Superior temporal gyrus (tissue), 1 donor: ENCODE results near the gene SEZ6.

ENCODE experiments used
- DNase-seq: peaks from one replicate; pipeline ENCODE4 v3.0.0-alpha.2; 2016; ENCODE audit errors: extremely low spot score

The SEZ6 gene

DNA sequence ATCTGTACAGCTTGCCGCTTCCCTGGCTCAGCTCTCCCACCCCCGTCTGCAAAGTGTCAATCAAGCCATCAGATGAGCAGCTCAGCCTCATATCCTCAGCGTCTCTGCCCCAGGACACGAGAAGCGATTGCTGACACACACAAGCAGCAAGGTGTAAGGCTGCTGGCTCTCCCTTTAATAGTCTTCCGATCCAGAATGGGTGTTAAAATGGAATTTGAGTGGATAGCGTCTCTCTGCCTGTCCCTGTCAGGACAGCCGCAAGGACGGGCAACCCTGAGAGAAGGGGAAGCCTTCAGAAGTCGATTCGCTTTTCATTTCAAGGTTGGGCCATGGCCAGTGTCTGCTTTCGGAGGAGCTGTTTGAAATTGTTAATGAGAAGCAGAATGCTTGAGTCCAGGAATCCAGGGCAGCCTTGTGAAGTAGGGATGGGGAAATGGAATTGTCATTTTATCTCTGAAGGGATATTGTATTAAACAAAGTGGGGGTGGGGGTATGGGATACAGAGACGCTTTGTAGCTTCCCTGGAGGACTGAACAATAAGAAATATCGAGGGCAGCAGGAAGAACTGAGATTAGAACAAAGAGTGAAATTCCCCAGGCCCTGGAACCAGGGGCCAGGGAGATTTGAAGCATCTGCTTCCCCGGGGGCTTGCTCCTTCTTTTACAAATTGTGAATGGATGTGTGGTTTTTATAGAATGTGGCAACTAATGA, 32.4 kb upstream of the SEZ6 start:
- no peak for DNase-seq

DNA sequence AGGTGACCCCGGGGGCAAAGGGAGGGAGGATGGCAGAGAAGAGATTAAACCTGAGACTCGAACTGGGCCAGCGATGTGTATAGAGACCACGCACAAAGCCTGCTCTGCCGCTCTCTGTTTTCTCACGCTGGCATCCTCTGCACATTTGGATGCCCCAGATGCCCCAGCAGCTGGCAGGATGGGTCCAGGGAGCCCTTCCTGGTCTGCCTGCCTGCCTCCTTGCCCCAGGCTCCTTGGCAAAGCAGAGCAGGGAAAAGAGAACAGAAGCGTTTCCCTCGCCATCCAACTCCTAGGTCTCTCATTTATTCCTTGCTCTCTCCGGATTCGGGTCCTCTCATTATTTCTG, 31.9 kb upstream of the SEZ6 start:
- no peak for DNase-seq

DNA sequence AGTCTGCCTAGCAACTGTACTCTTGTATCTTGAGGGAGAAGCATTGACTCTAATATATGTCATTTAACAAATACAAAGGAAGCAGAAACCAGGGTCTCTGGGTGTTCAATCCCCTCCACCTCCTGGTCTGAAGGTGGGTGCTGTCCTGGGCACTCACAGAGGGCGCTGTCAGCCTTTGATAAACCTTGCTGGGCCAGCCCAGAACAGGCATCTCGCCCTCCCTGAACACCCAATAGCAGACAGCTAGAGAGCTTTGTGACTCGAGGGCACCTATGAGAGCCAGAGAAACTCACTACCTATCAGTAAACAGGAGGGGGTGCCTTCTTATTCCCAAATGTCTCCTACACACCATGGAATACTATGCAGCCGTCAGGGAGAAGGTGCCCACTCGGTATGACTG, 30.8 kb upstream of the SEZ6 start:
- DNase-seq, result no peak

DNA sequence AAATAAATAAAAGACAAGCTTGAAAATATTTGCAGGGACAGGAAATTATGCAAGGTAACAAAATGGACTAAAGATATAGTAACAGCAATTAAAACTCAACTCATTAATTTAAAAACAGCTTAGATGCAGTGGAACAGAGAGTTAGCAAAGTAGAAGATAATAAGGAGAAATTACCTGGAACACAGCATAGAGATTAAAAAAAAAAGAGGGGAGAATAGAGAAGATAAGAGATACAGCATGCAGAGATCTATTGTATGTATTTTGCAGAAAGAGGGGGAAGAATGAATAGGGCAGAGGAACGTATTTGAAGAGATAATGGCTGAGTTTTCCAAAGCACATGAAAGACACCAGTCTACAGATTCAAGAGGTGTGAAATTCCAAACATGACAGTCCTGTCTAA, 28.7 kb upstream of the SEZ6 start:
- no peak for DNase-seq

DNA sequence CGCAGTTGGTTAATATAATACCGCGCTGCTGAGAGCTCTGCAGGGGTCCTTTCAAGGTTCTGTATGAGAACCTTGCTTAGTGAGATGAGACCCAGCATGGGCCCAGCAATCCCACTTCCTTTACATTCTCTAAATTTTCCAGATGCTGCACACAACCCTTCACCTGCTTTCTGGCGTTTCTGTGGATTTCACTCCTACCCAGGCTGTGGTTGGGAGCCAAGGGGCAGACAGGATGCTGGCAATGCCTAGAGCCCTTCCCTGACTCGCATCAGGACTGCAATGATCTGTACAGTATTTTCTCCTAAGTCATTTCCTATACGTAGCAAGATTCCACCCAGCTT, 27.0 kb upstream of the SEZ6 start:
- no peak for DNase-seq

DNA sequence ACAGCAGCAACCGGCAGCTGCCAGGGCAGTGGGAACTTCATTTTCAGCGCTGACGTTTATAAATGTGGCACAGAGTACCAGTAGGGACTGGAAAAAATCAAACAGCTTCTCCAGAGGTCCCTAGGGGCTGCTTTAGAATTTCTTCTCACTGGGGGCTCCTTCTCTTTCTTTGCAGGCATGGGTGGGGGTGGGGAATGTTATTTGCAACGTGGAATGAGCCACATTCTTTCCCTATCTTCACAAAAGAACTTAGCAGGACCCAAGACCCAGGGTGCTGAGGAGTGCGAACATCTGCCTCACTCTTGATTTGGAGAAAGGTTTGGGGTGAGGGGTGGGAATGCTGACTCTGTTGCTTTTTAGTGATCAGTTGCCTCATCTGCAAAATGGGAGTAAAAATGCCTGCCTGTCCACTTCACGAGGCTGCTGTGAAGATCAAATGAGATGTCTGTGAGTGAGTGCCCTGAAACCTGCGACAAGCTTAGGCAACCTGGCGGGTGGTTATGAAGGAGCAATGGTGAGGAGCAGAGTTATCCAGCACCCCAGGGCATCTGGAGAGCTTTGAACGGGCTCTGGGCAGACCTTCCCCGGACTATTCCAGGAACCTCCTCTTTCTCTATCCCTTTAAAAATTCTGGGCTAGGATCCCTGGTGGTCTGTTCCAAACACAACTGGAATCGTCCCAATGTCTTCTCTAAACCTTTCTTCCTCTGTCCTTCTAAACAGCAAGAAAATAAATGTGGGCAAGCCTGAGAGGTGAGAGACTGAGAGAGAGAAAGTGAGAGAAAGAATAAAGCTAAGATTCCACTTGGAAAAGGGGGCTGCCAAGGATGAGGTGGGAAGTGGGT, 26.4 kb upstream of the SEZ6 start:
- DNase-seq, result no peak

DNA sequence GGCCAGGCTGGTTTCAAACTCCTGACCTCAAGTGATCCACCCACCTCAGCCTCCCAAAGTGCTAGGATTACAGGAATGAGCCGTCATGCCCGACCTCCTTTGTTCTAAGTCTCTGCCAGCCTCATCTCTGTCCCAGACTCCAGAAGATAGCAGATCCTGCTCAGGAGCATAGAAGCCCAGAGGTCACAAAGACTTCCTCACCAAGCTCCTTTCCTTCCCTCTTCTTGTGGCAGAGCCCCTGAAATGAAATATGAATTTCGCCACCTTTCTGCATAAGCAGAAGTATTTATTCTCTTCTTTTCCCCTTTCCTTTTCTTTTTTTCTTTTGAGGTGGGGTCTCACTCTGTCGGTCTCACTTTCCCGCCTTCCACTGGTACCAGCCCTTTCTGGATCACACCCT, 25.7 kb upstream of the SEZ6 start:
- DNase-seq, result no peak

DNA sequence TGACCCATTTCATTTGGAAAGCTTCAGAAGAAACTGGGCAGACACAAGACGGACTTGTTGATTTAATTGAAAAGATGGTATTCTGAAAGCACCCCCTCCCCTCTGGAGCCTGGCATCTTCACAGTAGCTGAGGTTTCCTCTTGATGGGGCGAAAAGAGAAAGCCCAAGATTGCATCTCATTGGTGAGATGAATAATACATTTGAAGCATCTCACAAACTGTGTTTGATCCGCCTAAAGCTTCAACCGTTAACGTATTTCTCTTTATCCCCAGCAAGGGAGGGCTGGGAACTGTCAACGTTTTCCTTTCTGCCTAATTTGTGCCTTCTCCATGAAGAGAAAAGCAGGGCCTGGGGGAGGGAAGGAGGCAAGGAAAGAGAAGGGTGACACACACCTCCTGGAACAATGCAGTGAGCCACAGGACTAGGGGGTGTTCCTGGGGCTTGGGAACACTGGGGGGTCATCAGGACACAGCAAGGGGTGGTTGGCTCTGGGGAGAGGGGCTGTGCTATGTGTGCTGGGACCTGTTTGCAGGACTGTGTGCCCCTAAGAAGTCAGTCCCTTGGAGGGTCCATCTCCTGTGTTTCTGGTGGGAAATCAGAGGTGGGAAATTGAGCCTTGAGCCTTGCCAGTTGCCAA, 18.6 kb upstream of the SEZ6 start:
- DNase-seq, result no peak

DNA sequence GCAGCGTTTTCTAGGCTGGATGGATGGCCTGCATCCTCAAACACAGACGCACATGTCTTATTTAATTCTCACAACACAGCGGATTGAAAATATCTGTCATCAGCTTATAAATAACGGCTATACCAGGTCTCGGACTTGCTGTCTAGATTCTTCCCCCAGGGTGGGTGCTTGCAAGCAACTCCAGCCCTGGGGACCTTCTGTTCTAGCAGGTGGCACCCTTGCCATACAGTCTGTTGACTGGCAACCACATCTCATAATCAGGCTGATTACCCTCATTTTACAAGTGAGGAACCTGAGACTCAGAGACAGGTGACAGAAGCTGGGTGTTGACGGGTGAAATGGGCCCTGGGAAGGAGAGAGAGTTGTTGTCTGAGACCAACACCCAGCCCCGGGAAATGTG, 16.2 kb upstream of the SEZ6 start:
- no peak for DNase-seq

DNA sequence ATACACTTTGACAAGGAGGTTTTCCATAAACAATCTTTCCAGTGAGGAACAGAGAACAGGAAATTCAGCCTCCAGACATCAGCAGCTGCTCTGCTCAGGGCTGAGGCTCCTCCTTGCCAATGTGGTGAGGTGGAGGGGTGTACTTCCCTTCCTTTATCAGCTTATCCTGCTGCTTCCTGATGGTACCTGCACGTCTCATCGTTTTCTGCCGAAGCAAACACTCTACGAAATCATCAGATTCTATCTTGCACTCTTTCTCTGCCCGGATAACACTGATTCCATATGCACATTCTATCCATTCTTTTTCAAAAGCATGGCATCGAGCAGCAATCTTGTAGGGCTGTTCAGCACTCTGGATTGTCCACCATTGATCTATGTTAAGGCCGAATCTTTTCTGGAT, 15.4 kb upstream of the SEZ6 start:
- DNase-seq, result no peak

DNA sequence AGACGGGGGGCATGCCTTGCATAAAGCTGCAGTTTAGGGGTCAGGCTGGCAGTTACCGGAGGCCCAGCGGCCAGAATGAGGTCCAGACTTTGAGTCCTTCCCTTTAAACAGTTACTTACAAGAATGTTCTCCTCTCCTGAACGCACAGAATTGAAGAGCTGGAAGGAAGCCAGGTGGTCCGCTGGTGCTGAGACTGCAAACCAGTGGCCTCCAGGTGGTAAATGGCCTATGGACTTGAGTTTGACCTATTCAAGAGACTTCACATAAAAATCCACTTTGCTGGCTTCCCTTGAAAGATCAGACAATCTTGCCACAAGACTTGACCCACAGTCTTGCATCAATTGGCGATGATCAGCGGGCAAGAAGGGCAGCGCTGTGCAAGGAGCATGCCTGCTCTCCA, 14.7 kb upstream of the SEZ6 start:
- no peak for DNase-seq

DNA sequence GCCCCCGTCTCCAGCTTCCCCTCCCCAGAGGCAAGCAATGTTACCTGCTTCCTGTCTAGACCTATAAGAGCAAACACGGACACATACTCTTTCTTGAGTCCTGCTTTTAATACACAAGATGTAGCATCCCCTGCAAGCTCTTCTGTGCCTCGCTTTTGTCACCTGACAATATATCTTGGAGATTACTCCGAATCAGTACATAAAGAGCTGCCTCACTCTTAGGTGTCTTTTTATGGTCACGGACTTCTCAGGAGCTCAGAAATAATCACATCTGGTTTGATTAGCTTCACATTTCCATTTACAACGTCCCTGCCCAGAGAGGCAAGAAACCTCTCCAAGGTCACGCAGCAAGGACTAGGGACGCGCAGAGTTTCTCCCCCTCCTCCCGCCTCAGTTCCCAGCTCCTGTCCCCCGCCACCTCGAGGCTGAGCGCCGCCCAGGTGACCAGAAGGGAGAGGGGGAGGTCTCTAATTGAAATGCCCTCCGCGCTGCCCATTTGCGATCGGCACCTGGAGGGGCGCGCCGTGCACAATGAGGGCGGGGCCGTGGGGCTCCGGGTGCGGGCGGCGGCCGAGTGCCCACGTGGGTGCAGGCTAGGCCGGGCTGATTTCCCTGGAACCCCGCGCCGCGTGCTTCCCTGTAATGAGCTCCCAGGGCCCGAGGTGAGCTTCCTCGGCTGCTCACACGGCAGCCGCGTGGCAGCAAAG, 13.8 kb upstream of the SEZ6 start:
- DNase-seq, result no peak

DNA sequence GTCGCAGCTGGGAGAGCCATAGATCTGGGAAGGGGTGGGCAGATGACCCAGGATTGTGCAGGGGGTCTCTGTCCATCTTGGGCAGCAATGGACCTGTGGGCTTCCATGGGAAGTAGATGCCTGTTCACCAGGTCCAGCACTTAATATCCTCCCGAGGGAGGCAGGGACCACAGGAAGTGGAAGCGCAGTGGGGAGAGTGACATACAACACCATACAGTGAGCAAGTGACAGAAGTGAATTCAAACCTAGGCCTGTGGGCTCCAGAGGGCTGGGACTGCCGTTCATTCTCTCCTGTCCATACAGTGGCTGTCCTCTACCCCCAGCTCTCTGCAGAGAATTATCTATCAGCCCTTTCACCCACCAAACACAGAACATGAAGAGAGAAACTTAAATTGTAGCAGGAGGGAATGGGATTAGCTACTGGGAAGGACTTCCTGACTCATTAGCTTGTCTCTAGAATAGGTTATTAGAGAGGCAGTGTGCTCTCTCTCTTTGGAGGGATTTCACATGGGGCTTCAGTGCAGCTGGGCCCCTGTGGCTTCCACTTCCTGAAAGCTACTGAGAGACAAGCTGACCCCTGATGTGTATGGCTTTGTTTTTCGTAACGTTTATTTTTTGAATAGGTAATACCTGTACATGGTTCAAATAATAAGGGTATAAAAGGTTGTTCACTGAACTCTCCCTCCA, 13.1 kb upstream of the SEZ6 start:
- no peak for DNase-seq

DNA sequence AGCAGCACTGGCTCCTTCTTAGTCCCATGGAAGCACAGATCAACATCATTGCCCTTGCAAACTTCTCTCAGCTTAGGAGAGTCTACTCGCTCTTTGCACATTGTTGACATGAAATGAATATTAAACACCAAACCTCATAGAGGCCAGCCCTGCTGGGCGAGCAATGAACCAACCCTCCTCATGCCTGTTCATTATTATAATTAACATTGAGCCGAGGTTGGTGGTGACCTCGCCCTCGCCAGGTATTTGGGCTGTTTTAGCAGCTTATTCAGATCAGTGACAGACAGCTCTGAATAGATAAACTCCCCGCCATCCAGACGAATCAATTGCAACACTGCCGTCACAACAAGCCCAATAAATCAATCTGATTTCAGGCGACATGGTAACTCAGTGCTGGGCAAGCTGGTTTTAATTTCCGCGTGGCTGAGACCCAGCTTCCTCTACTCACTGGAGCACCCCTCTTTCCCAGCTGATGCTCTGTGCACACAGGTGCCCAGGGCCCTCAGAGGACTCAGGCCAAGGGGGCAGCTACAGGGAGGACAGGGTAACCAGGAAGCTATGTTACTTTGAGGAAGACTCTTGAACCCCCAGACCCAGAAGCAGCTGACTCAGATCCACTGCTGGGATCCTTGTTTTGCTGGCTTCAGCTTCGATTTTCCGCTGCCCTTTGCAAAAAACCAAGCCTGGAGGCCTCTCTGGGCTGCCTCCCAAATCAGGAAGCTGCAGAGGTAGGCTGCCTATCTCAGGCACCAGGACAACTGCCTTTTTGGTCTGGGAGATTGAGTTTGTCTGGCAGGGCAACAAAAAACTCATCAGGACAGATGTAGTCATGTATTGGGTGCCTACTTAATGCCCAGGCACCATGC, 10.7 kb upstream of the SEZ6 start:
- no peak for DNase-seq

DNA sequence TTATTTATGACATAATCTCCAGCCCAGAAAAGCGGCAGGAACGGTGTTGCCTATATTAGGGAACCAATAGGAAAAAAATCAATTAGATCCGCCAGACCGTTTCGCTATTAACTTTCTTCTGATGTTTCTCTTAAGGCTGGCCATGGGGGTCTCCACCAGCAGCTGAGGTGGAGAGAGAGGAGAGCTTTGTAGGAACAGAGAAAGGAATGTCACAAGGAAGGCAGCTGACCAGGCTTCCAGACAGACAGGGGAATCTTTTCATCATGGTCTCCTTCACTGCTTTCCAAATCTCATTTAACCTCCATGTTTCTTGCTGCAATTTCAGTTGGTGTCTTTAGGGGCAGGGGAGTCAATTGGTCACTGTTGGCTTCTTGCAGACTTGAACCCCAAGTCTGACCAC, 8.9 kb upstream of the SEZ6 start:
- no peak for DNase-seq

DNA sequence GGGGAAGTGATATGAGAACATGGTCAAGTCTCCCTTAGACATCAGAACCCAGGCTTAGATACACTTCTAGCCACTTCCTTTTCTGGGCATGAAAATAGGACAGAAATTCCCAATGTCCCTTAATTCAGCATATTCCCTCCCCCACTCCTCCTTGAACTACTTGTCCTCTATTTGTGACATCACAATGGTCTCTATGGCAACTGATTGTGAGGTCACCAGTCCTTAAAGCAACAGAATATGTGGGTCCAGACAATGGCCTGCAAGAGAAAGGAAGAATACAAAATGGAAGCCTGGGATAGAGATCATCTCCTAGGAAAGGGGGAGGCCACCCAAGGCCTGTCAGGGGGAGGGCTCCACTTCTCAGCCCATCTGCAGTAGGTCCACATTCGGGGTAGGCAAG, 6.7 kb upstream of the SEZ6 start:
- DNase-seq, result no peak

DNA sequence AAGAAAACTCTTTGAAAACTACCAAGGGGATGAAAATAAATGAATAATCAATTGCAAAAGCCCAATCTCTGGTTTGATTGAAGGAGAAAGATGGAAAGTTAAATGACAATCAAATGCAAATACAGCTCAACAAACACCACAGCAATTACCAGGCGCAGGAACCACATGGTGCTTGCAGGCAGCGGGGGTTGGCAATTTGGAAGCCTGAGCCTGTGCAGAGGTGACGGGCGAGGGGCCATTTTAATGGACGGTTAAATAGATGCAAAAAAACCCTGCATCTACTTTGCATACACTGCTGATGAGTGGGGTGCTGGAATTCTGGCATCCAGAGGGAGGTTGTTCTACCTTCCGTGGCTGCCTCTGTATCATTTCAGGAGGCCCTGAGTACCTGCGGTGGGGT, 4.8 kb upstream of the SEZ6 start:
- no peak for DNase-seq

DNA sequence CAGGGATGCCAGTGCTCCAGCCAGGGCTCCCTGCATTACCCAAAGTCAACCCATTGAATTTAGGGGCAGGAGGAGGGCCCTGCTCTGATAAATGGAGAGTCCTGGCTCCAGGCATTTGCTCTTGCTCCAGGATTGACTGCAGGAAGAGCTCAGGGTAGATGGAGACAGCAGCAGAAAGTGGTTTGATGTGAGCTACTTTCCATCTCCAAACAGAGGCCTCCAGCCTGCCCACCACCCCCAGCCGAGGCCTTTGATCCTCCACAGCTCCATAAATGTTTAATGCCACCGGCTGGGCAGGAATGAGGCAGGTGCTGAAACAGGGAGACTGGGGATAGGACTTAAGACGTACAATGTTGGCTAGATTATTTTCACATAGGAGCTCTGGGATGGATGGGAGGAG, 4.3 kb upstream of the SEZ6 start:
- DNase-seq, result no peak

DNA sequence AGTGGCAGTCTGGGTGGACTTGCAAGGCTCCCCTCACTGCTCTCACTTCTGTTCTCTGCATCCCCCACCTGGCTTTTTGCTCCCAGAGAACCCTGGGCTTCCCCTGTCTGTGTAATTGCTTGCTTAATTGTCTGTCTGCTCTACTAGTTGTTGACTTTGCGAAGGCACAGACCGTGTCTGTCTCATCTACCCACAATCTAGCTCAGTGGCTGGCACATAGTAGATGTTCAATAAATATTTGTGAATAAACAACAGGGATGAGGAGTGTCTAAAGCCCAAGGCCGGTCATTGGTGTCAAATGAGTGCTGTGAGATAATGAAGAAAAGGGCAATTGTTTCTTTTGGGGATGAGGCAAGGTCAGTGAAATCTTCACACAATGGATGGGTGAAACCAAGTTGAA, 2.8 kb upstream of the SEZ6 start:
- no peak for DNase-seq

DNA sequence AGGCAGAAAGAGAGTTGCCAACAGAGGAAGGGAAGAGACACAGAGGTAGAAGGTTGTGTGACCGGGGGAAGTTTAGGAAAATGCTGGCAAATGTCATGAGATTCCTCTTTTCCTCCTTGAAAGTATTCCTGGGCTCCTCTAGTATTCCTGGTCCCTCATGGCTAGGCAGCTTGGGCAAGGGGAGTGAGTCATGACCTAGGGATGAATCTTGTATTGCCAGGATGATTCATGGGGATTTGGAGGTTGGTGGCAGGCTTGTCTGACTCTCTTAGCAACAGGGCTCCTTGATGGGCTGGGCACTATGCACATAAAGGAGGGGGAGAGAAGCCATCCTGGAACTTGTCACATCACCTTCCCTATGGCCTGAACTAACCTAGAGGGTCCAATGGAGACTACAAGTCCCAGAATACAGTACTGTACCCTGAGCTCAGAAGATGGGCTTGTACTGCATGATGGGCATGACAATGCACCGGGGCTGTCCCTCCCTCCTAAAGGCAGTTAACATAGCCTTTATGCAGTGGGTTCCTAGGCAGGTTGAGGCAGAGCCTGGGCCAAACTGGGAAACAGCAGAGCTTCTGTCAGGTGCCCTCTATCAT, 2.1 kb upstream of the SEZ6 start:
- no peak for DNase-seq

DNA sequence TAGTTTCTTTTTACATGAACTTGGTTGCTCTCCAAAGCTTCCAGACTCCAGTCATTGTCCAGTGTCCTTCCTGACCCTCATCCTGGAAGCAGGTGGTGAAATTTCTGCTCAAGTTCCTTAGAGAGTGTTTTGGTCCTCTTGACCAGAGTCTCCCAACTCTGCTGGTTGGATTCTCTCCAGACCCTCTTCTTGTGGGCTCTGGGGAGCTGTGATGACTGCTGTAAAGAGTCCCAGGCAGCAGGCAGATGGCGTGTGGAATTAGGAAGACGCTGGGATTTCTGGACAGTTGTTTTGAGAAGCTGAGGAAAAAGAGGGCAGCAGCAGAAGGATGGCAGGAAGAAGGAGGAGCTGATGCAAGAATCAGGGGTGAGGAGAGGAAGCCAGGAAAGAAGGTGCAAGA, 1.6 kb upstream of the SEZ6 start:
- DNase-seq, result no peak
